Camera-type eye (tissue), 1 donor: ENCODE measurements around the gene CAMK4. TPM values are rescaled to one million over a fixed set of nuclear protein-coding genes. Genes with fewer than 3 reads are reported as not detected.

Experiments
- total RNA-seq: library from RNA; depleted of rRNA; stranded (reverse); fragments of >200 nt; gene quantifications from one replicate; pipeline ENCODE4 v1.2.3, GENCODE V29; 2014

The CAMK4 gene
- total RNA-seq, result 28.8 TPM

GRCh38 chr5:111223787-111224560 is at the start of gene CAMK4:
Gene CAMK4 (plus strand): TSS chr5:111224384. CDS start chr5:111224484, 100 bp downstream.

GRCh38 chr5:111512375-111513130 is 288.4 kb downstream of the CAMK4 start, which contains the start of gene STARD4:
Gene STARD4 (minus strand): TSS chr5:111512535. CDS start chr5:111507433, 5,102 bp downstream.

Other genes with a start within 250 kb of the CAMK4 start
- gene TSLP, start 152.7 kb upstream of the CAMK4 start, total RNA-seq, result not detected
- gene WDR36, start 132.0 kb upstream of the CAMK4 start, total RNA-seq, result 48.0 TPM